Gastrocnemius medialis (tissue), 4 donors: ENCODE results near the gene CAND2. TPM values are rescaled to one million over a fixed set of nuclear protein-coding genes. Genes with fewer than 3 reads are reported as not detected.
A peak's percentile ranks its signal among the peaks of the same experiment; 100 is the strongest.

Experiments used
- ATAC-seq, 2 donors: fragments of 150-250 bp; one replicate each; pipeline ENCODE4 v1.9.1; 2016
- DNase-seq, 2 donors: peaks; one replicate each; pipeline ENCODE4 v3.0.0-alpha.2; 2019
- H3K27ac ChIP-seq, 4 donors: fragments of 200-600 bp; sonication (generic); 1 replicate in 1 of 4; 2 replicates in 3 of 4; pipeline ENCODE4 v1.5.1; 2016 to 2018; ENCODE audit warnings: mild to moderate bottlenecking in 2 of 4, moderate library complexity in 1 of 4
- H3K27me3 ChIP-seq, 3 donors: fragments of 200-600 bp; sonication (generic) in 2 of 3; 1 replicate in 1 of 3; 2 replicates in 2 of 3; pipeline versions ENCODE4 v1.5.1 to v1.6.0; 2016 to 2019; ENCODE audit warnings: mild to moderate bottlenecking in 1 of 3, moderate library complexity in 1 of 3
- H3K36me3 ChIP-seq, 2 donors: fragments of 200-600 bp; sonication (generic) in 1 of 2; one replicate each; pipeline ENCODE4 v1.5.1; 2017 to 2018
- H3K4me1 ChIP-seq, 2 donors: fragments of 200-600 bp; sonication (generic) in 1 of 2; one replicate each; pipeline ENCODE4 v1.5.1; 2016 to 2017; ENCODE audit warnings: mild to moderate bottlenecking in 2 of 2
- H3K4me3 ChIP-seq, 4 donors: fragments of 200-600 bp; sonication (generic) in 3 of 4; 1 replicate in 1 of 4; 2 replicates in 3 of 4; pipeline ENCODE4 v1.5.1; 2016 to 2019; ENCODE audit warnings: mild to moderate bottlenecking in 2 of 4
- H3K9me3 ChIP-seq, 3 donors: fragments of 200-600 bp; sonication (generic) in 2 of 3; 1 replicate in 1 of 3; 2 replicates in 2 of 3; pipeline ENCODE4 v1.5.1; 2016 to 2019
- CTCF ChIP-seq, 5 experiments: fragments of 450-650 bp in 3 of 5; fragments of 200-600 bp in 2 of 5; sonication (generic) in 2 of 5; IDR thresholded peaks in 4 of 5; conservative IDR thresholded peaks in 1 of 5; 1 replicate in 4 of 5; 2 replicates in 1 of 5; pipeline ENCODE4 v1.5.1; 2016 to 2019; ENCODE audit warnings: antibody characterized with exemption in 5 of 5, mild to moderate bottlenecking in 3 of 5, moderate library complexity in 3 of 5
- POLR2A ChIP-seq, 2 donors: fragments of 450-650 bp; IDR thresholded peaks; one replicate each; pipeline ENCODE4 v1.6.1; 2017; ENCODE audit warnings: antibody characterized with exemption in 2 of 2, mild to moderate bottlenecking in 2 of 2, moderate library complexity in 2 of 2
- in situ Hi-C, 4 donors: fragments of 200-750 bp; cut with MboI; loops; one replicate each; pipeline versions ENCODE4 v1.15.0 to v1.8.0; 2017; ENCODE audit warnings: low sequenced_read_pairs in 4 of 4
- intact Hi-C: fragments of 100-400 bp; cut with DNase I; formaldehyde crosslinking; loops from one replicate; pipeline ENCODE4 v1.15.1; 2023; ENCODE audit warnings: low total_unique reads
- total RNA-seq, 4 donors: library from RNA; depleted of rRNA; stranded (reverse); fragments of >200 nt; gene quantifications; one replicate each; pipeline versions ENCODE4 v1.1.0 to v1.2.3, GENCODE V29; 2016

The CAND2 gene
- total RNA-seq, 4 donors from 2014 or later, result 133 to 308 (median 181) TPM

- intact Hi-C loops, result no loop called here
- Histone ChIP-seq H3K27me3 (no peaks in the 10 kb centered on the region), H3K9me3 (no peaks in the 10 kb centered on the region), H3K27ac (peak overlapping the region in 1 of 4 donors; percentile 99), H3K4me1 (peaks cover 4 to 10% of the 10 kb centered on the region in 2 donors), H3K4me3 (no peak overlapping the region), H3K36me3 (no peaks in the 10 kb centered on the region)
- no peak for TF ChIP-seq POLR2A (IDR thresholded peaks at IDR 0.05)
- TF ChIP-seq CTCF (IDR thresholded peaks at IDR 0.05 in 4 of 5, conservative IDR thresholded peaks at IDR 0.05 in 1 of 5), result no peak
- DNase-seq, result no peak
- no peak for ATAC-seq
- in situ Hi-C loops, result no loop called here
Measured at GRCh38 chr3:12791430-12791829, 5.0 kb upstream of the CAND2 start.

GRCh38 chr3:12793701-12794100, 2.8 kb upstream of the CAND2 start:
- H3K27me3 ChIP-seq, result no peaks in the 10 kb centered on the region
- in situ Hi-C loops (no loop called here), intact Hi-C loops (no loop called here)
- no peak overlapping the region for H3K4me3 ChIP-seq
- TF ChIP-seq CTCF (IDR thresholded peaks at IDR 0.05 in 4 of 5, conservative IDR thresholded peaks at IDR 0.05 in 1 of 5), result no peak
- peak; percentile 82 to 85 for DNase-seq
- peak; percentile 33 to 61 for ATAC-seq
- H3K9me3 ChIP-seq, result no peaks in the 10 kb centered on the region
- no peaks in the 10 kb centered on the region for H3K36me3 ChIP-seq
- H3K27ac ChIP-seq, result peak overlapping the region; percentile 99 to 100 (median 99)
- peaks cover 14 to 18% of the 10 kb centered on the region in 2 donors for H3K4me1 ChIP-seq

- Histone ChIP-seq H3K4me1 (peaks cover 36 to 44% of the 10 kb centered on the region in 2 donors), H3K27ac (peak overlapping the region; percentile 99 to 100 (median 99)), H3K27me3 (no peaks in the 10 kb centered on the region), H3K36me3 (no peaks in the 10 kb centered on the region), H3K9me3 (no peaks in the 10 kb centered on the region), H3K4me3 (peak overlapping the region; percentile 70 to 88 (median 82))
- no peak for TF ChIP-seq POLR2A (IDR thresholded peaks at IDR 0.05)
- TF ChIP-seq CTCF (IDR thresholded peaks at IDR 0.05 in 4 of 5, conservative IDR thresholded peaks at IDR 0.05 in 1 of 5), result no peak
- intact Hi-C loops, result loop anchor here (1.0 kb wide), 1 partner anchor 240 kb away; the partner anchor contains the start of gene MKRN2
- in situ Hi-C loops, result no loop called here
- DNase-seq (peak; percentile 52 to 66), ATAC-seq (peak; percentile 1 to 5)
Measured at GRCh38 chr3:12797124-12797891, 828 bp downstream of the CAND2 start.

- no peaks in the 10 kb centered on the region for H3K9me3 ChIP-seq
- no peaks in the 10 kb centered on the region for H3K27me3 ChIP-seq
- no peak for TF ChIP-seq POLR2A (IDR thresholded peaks at IDR 0.05)
- TF ChIP-seq CTCF (IDR thresholded peaks at IDR 0.05 in 4 of 5, conservative IDR thresholded peaks at IDR 0.05 in 1 of 5), result no peak
- peak overlapping the region; percentile 99 to 100 (median 99) for H3K27ac ChIP-seq
- H3K36me3 ChIP-seq, result no peaks in the 10 kb centered on the region
- H3K4me3 ChIP-seq, result peak overlapping the region; percentile 70 to 88 (median 82)
- intact Hi-C loops, result loop anchor here (1.0 to 2.0 kb wide), 4 partner anchors 43 to 1157 kb away; partner anchors contain the start of genes MKRN2 and RPL32
- peaks cover 36 to 44% of the 10 kb centered on the region in 2 donors for H3K4me1 ChIP-seq
- ATAC-seq (peak; percentile 42 to 65), DNase-seq (peak; percentile 66 to 77)
- in situ Hi-C loops, result no loop called here
Measured at GRCh38 chr3:12797892-12798558, 1.5 kb downstream of the CAND2 start.
